ENCODE results near the gene CDC42BPA. TPM values are rescaled to one million over a fixed set of nuclear protein-coding genes. Genes with fewer than 3 reads are reported as not detected.

Gene CDC42BPA
- polyA plus RNA-seq, 1 donor (not counting 4 experiments of a cell fraction or from before 2014, with no cell fraction given), result 9.2 TPM

- Histone ChIP-seq H3K4me3 (ENCODE audit: control insufficient read depth in 2 of 3, extremely low read depth in 1 of 3, insufficient read depth in 2 of 3, low read depth in 1 of 3, low read length in 3 of 3) (no peak overlapping the region), H3K27ac (ENCODE audit: control insufficient read depth, insufficient read depth, low read length) (no peak overlapping the region), H3K9me3 (ENCODE audit: control insufficient read depth, low read depth, low read length) (no peaks in the 10 kb centered on the region), H3K9ac (ENCODE audit: control insufficient read depth, extremely low read depth, insufficient read depth, low read length) (no peak overlapping the region), H3K9me1 (ENCODE audit: control insufficient read depth, extremely low read depth, insufficient read depth, low read length) (no peaks in the 10 kb centered on the region), H4K20me1 (ENCODE audit: control insufficient read depth, extremely low read depth, insufficient read depth, low read length) (no peaks in the 10 kb centered on the region), H3K36me3 (ENCODE audit: control insufficient read depth in 2 of 2, extremely low read depth in 1 of 2, insufficient read depth in 2 of 2, low read length in 2 of 2) (no peaks in the 10 kb centered on the region), H3K27me3 (ENCODE audit: control insufficient read depth, extremely low read depth, insufficient read depth, low read length) (no peaks in the 10 kb centered on the region), H2AFZ (ENCODE audit: control insufficient read depth, low read length) (no peak overlapping the region), H3K79me2 (ENCODE audit: control insufficient read depth, insufficient read depth, low read length) (no peaks in the 10 kb centered on the region), H3K4me2 (ENCODE audit: control insufficient read depth, extremely low read depth, insufficient read depth, low read depth, low read length) (no peak overlapping the region), H3K4me1 (ENCODE audit: control insufficient read depth, extremely low read depth, insufficient read depth, low read length) (no peaks in the 10 kb centered on the region)
- DNase-seq (ENCODE audit: low read depth, low spot score) (no peak), FAIRE-seq (no peak)
- dilution Hi-C loops (cut with MboI; ENCODE audit: extremely low pct_ligation_motif_present, low sequenced_read_pairs), result no loop called here
- TF ChIP-seq EZH2 (IDR thresholded peaks at IDR 0.05; ENCODE audit: low read length), result no peak
- TF ChIP-seq, protein P1, sequence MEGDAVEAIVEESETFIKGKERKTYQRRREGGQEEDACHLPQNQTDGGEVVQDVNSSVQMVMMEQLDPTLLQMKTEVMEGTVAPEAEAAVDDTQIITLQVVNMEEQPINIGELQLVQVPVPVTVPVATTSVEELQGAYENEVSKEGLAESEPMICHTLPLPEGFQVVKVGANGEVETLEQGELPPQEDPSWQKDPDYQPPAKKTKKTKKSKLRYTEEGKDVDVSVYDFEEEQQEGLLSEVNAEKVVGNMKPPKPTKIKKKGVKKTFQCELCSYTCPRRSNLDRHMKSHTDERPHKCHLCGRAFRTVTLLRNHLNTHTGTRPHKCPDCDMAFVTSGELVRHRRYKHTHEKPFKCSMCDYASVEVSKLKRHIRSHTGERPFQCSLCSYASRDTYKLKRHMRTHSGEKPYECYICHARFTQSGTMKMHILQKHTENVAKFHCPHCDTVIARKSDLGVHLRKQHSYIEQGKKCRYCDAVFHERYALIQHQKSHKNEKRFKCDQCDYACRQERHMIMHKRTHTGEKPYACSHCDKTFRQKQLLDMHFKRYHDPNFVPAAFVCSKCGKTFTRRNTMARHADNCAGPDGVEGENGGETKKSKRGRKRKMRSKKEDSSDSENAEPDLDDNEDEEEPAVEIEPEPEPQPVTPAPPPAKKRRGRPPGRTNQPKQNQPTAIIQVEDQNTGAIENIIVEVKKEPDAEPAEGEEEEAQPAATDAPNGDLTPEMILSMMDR (optimal IDR thresholded peaks at IDR 0.05 in 1 of 3, IDR thresholded peaks at IDR 0.05 in 1 of 3, conservative IDR thresholded peaks at IDR 0.05 in 1 of 3; ENCODE audit: extremely low read depth in 1 of 3, insufficient read depth in 2 of 3, low read length in 3 of 3), result no peak
Observed at GRCh38 chr1:227170361-227171166, 147.7 kb downstream of the CDC42BPA start.

DNA sequence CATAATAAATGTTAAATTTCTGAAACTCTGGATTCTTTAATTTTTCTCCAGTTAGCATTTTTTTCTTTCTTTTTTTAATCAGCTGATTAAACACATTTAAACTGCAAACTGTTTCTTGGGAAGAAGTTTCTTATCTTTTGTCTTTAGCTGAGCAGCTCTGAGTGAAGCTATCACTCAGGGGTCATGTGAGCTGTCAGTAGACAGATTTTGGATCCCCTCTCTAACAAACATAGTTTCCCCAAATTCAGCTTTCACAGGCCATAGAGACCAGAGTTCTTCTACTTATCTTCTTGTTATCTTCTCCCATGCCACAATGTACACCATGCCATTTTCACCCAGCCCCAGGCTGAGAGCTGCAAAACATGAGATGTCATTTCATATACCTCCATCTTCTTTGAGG is 148.9 kb downstream of the CDC42BPA start:
- no peak overlapping the region for H2AFZ ChIP-seq (ENCODE audit: control insufficient read depth, low read length)
- FAIRE-seq, result no peak
- H3K4me3 ChIP-seq (ENCODE audit: control insufficient read depth in 2 of 3, extremely low read depth in 1 of 3, insufficient read depth in 2 of 3, low read depth in 1 of 3, low read length in 3 of 3), result no peak overlapping the region
- no peaks in the 10 kb centered on the region for H3K27me3 ChIP-seq (ENCODE audit: control insufficient read depth, extremely low read depth, insufficient read depth, low read length)
- H3K4me1 ChIP-seq (ENCODE audit: control insufficient read depth, extremely low read depth, insufficient read depth, low read length), result no peaks in the 10 kb centered on the region
- H3K27ac ChIP-seq (ENCODE audit: control insufficient read depth, insufficient read depth, low read length), result no peak overlapping the region
- DNase-seq (ENCODE audit: low read depth, low spot score), result no peak
- H3K9me3 ChIP-seq (ENCODE audit: control insufficient read depth, low read depth, low read length), result no peaks in the 10 kb centered on the region
- H3K9me1 ChIP-seq (ENCODE audit: control insufficient read depth, extremely low read depth, insufficient read depth, low read length), result no peaks in the 10 kb centered on the region
- H3K36me3 ChIP-seq (ENCODE audit: control insufficient read depth in 2 of 2, extremely low read depth in 1 of 2, insufficient read depth in 2 of 2, low read length in 2 of 2), result no peaks in the 10 kb centered on the region
- dilution Hi-C loops (cut with MboI; ENCODE audit: extremely low pct_ligation_motif_present, low sequenced_read_pairs), result no loop called here
- H4K20me1 ChIP-seq (ENCODE audit: control insufficient read depth, extremely low read depth, insufficient read depth, low read length), result no peaks in the 10 kb centered on the region
- H3K9ac ChIP-seq (ENCODE audit: control insufficient read depth, extremely low read depth, insufficient read depth, low read length), result no peak overlapping the region
- no peak overlapping the region for H3K4me2 ChIP-seq (ENCODE audit: control insufficient read depth, extremely low read depth, insufficient read depth, low read depth, low read length)
- TF ChIP-seq, protein P1 (optimal IDR thresholded peaks at IDR 0.05 in 1 of 3, IDR thresholded peaks at IDR 0.05 in 1 of 3, conservative IDR thresholded peaks at IDR 0.05 in 1 of 3; ENCODE audit: extremely low read depth in 1 of 3, insufficient read depth in 2 of 3, low read length in 3 of 3), result no peak
- no peak for TF ChIP-seq EZH2 (IDR thresholded peaks at IDR 0.05; ENCODE audit: low read length)
- H3K79me2 ChIP-seq (ENCODE audit: control insufficient read depth, insufficient read depth, low read length), result no peaks in the 10 kb centered on the region
